Kidney (tissue), 14 donors: Measurements from ENCODE around the gene HBQ1. TPM values are rescaled to one million over a fixed set of nuclear protein-coding genes. Genes with fewer than 3 reads are reported as not detected.
A peak's percentile ranks its signal among the peaks of the same experiment; 100 is the strongest.
"Not testable (repeated sequence)": the region's sequence is repeated elsewhere in the genome, so short reads cannot be mapped to it uniquely, and the experiment has no call there.

Experiments
- DNase-seq, 5 donors: peaks; one replicate each; pipeline ENCODE4 v3.0.0-alpha.2; 2013 to 2020
- FAIRE-seq: peaks from 2 replicates; lab custom pipeline; 2012; peaks lifted over from hg19 to GRCh38; lab: Jason Lieb, UNC
- H3K27ac ChIP-seq, 2 donors: one replicate each; pipeline ENCODE4 v1.7.0; 2013; ENCODE audit warnings: low read depth in 2 of 2, low read length in 2 of 2, inconsistent platforms in 1 of 2
- H3K27me3 ChIP-seq: one replicate; pipeline ENCODE4 v1.7.1; 2013; ENCODE audit warnings: low read length, inconsistent platforms; ENCODE audit not compliant: control insufficient read depth, insufficient read depth
- H3K36me3 ChIP-seq, 3 donors: one replicate each; pipeline versions ENCODE4 v1.7.0 to v1.7.1; 2013; ENCODE audit warnings: low read length in 3 of 3, control low read depth in 1 of 3, inconsistent platforms in 1 of 3; ENCODE audit not compliant: insufficient read depth in 3 of 3, control insufficient read depth in 2 of 3
- H3K4me1 ChIP-seq, 3 donors: one replicate each; pipeline versions ENCODE4 v1.7.0 to v1.7.1; 2013; ENCODE audit warnings: low read length in 3 of 3, inconsistent platforms in 1 of 3, low read depth in 1 of 3; ENCODE audit not compliant: control insufficient read depth in 2 of 3, insufficient read depth in 2 of 3
- H3K4me3 ChIP-seq, 3 donors: one replicate each; pipeline versions ENCODE4 v1.7.0 to v1.8.1; 2013; ENCODE audit warnings: low read length in 3 of 3, control low read depth in 1 of 3, inconsistent platforms in 1 of 3
- H3K9ac ChIP-seq, 3 donors: one replicate each; pipeline versions ENCODE4 v1.7.0 to v1.7.1; 2013; ENCODE audit warnings: low read length in 3 of 3, control low read depth in 1 of 3, inconsistent platforms in 1 of 3
- H3K9me3 ChIP-seq, 3 donors: one replicate each; pipeline versions ENCODE4 v1.7.0 to v1.7.1; 2013; ENCODE audit warnings: low read length in 3 of 3, control low read depth in 1 of 3, inconsistent platforms in 1 of 3; ENCODE audit not compliant: control insufficient read depth in 2 of 3, insufficient read depth in 1 of 3
- intact Hi-C: fragments of 100-400 bp; cut with DNase I; formaldehyde crosslinking; loops from one replicate; pipeline ENCODE4 v1.11.1; 2022
- polyA plus RNA-seq: library from polyadenylated mRNA; stranded (reverse); fragments of 350-450 nt; fragmentation: Illumina TruSeq; extraction: RNeasy Lipid Tissue Mini Kit (QIAGEN cat#74804); gene quantifications from one replicate; pipeline ENCODE4 v1.2.3, GENCODE V29; 2014; ENCODE audit warnings: low read depth, low replicate concordance; ENCODE audit not compliant: insufficient read depth
- total RNA-seq: library from RNA; stranded (reverse); fragmentation: NEBNext Ultra II Directional; extraction: Animal tissue kit (Norgen Biotek cat#: 25700); gene quantifications from one replicate; pipeline ENCODE4 v1.2.1, GENCODE V29; 2021
- TF ChIP-seq, protein P1 (sequence below): IDR thresholded peaks from 3 replicates; pipeline ENCODE4 v1.5.1; 2012; ENCODE audit warnings: mild to moderate bottlenecking, moderate library complexity, borderline replicate concordance; ENCODE audit not compliant: insufficient read depth; ENCODE audit errors: extremely low read depth
- donor health status: control.
- donor health status: control.
- donor health status: control.
- donor health status: control.
- donor health status: control.
- donor health status: DM: yes; HTN: yes; CAD: no.
- donor health status: Normal renal cell carcinoma (clear cell type).

Gene HBQ1
- total and polyA plus RNA-seq, 2 donors from 2014 or later, result not detected

GRCh38 chr16:160691-161190, 19.5 kb upstream of the HBQ1 start:
- Histone ChIP-seq H3K9ac (no peak overlapping the region), H3K36me3 (no peaks in the 10 kb centered on the region), H3K9me3 (no peaks in the 10 kb centered on the region), H3K27ac (no peak overlapping the region), H3K4me3 (no peak overlapping the region), H3K27me3 (peaks cover 12% of the 10 kb centered on the region), H3K4me1 (peaks cover 0 to 2% (median 0%) of the 10 kb centered on the region in 3 donors)
- DNase-seq (peak in 1 of 5 donors; percentile 59), FAIRE-seq (no peak)
- intact Hi-C loops, result no loop called here
- TF ChIP-seq, protein P1, sequence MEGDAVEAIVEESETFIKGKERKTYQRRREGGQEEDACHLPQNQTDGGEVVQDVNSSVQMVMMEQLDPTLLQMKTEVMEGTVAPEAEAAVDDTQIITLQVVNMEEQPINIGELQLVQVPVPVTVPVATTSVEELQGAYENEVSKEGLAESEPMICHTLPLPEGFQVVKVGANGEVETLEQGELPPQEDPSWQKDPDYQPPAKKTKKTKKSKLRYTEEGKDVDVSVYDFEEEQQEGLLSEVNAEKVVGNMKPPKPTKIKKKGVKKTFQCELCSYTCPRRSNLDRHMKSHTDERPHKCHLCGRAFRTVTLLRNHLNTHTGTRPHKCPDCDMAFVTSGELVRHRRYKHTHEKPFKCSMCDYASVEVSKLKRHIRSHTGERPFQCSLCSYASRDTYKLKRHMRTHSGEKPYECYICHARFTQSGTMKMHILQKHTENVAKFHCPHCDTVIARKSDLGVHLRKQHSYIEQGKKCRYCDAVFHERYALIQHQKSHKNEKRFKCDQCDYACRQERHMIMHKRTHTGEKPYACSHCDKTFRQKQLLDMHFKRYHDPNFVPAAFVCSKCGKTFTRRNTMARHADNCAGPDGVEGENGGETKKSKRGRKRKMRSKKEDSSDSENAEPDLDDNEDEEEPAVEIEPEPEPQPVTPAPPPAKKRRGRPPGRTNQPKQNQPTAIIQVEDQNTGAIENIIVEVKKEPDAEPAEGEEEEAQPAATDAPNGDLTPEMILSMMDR, result no peak

GRCh38 chr16:162271-162991, 17.8 kb upstream of the HBQ1 start:
- Histone ChIP-seq H3K9me3 (no peaks in the 10 kb centered on the region), H3K27ac (no peak overlapping the region), H3K9ac (no peak overlapping the region), H3K4me1 (peaks cover 0 to 4% (median 0%) of the 10 kb centered on the region in 3 donors), H3K27me3 (peaks cover 17% of the 10 kb centered on the region), H3K36me3 (no peaks in the 10 kb centered on the region), H3K4me3 (no peak overlapping the region)
- intact Hi-C loops, result no loop called here
- TF ChIP-seq, protein P1, result no peak
- FAIRE-seq (no peak), DNase-seq (peak in 1 of 5 donors; percentile 43)

DNA sequence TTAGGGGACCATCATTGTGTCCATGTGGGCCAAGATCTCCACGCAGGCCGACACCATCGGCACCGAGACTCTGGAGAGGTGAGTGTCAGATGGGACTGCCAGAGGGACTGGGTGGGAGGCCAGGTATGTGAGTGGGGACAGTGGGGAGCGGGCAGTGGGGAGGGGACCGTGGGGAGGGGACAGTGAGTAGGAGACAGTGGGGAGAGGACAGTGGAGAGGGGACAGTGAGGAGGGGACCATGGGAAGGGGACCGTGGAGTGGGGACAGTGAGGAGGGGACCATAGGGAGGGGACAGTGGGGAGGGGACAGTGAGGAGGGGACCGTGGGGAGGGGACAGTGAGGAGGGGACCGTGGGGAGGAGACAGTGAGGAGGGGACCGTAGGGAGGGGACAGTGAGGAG, 17.1 kb upstream of the HBQ1 start:
- H3K9ac ChIP-seq, H3K9me3 ChIP-seq, DNase-seq, intact Hi-C loops, FAIRE-seq, H3K4me1 ChIP-seq, H3K4me3 ChIP-seq, H3K27ac ChIP-seq, H3K36me3 ChIP-seq: not testable (repeated sequence)
- H3K27me3 ChIP-seq, result peaks cover 19% of the 10 kb centered on the region

DNA sequence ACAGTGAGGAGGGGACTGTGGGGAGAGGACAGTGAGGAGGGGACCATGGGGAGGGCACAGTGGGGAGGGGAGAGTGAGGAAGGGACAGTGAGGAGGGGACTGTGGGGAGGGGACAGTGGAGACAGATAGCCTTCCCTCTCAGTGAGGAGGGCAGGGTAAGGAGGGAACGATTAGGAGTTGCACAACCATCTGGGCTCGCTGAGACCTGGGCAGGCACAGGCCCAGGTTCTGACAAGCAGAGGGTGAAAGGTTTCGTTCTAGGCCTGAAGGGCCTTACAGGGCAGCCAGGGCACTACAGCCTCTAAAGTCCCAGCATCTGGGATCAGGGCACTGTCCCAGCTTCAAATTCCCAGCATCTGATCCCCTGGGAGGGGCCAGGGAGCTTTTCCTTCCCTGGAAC, 16.6 kb upstream of the HBQ1 start:
- H3K36me3 ChIP-seq, H3K9ac ChIP-seq, FAIRE-seq, H3K4me3 ChIP-seq, H3K9me3 ChIP-seq, H3K4me1 ChIP-seq, H3K27ac ChIP-seq, DNase-seq, intact Hi-C loops: not testable (repeated sequence)
- H3K27me3 ChIP-seq, result peaks cover 19% of the 10 kb centered on the region

GRCh38 chr16:164134-164823, 16.0 kb upstream of the HBQ1 start:
- H3K9ac ChIP-seq, H3K9me3 ChIP-seq, H3K4me3 ChIP-seq, DNase-seq, intact Hi-C loops, H3K4me1 ChIP-seq, H3K27ac ChIP-seq, H3K36me3 ChIP-seq, FAIRE-seq: not testable (repeated sequence)
- peaks cover 19% of the 10 kb centered on the region for H3K27me3 ChIP-seq
